Right lobe of liver (tissue), 6 donors: ENCODE measurements around the gene FADS3. TPM values are rescaled to one million over a fixed set of nuclear protein-coding genes. Genes with fewer than 3 reads are reported as not detected.

Experiments
- ATAC-seq, 4 donors: fragments of 200-7000 bp; cut with Tn5 transposase; one replicate each; pipeline ENCODE4 v1.9.1; 2020; ENCODE audit warnings: mild to moderate bottlenecking in 4 of 4, moderate library complexity in 4 of 4
- DNase-seq, 3 donors: peaks; one replicate each; pipeline ENCODE4 v3.0.0-alpha.2; 2020
- H3K27ac ChIP-seq, 3 donors: fragments of 200-600 bp; one replicate each; pipeline ENCODE4 v1.8.0; 2022
- H3K27me3 ChIP-seq, 2 donors: fragments of 200-600 bp; one replicate each; pipeline ENCODE4 v1.8.0; 2022
- H3K36me3 ChIP-seq, 4 donors: fragments of 200-600 bp; sonication (generic) in 1 of 4; one replicate each; pipeline versions ENCODE4 v1.5.1 to v1.8.0; 2017 to 2022; ENCODE audit warnings: control low read depth in 1 of 4
- H3K4me1 ChIP-seq, 4 donors: fragments of 200-600 bp; sonication (generic) in 1 of 4; one replicate each; pipeline versions ENCODE4 v1.5.1 to v1.8.0; 2017 to 2022; ENCODE audit warnings: control low read depth in 1 of 4
- H3K4me3 ChIP-seq, 3 donors: fragments of 200-600 bp; one replicate each; pipeline ENCODE4 v1.8.0; 2022
- H3K9me3 ChIP-seq, 4 donors: fragments of 200-600 bp; sonication (generic) in 1 of 4; one replicate each; pipeline versions ENCODE4 v1.5.1 to v1.8.0; 2017 to 2022; ENCODE audit warnings: control low read depth in 1 of 4
- POLR2A ChIP-seq: fragments of 450-650 bp; IDR thresholded peaks from one replicate; pipeline ENCODE4 v1.6.1; 2017; ENCODE audit warnings: antibody characterized with exemption, mild to moderate bottlenecking
- WGBS: methylation state at CpG from one replicate; pipeline ENCODE4 v1.1.6; 2018; ENCODE audit warnings: low coverage, low lambda C conversion rate; ENCODE audit not compliant: insufficient coverage; ENCODE audit errors: missing lambda C conversion rate; 5-methylcytosine and 5-hydroxymethylcytosine counted together
- intact Hi-C, 2 donors: fragments of 100-400 bp; cut with DNase I; formaldehyde crosslinking; loops; one replicate each; pipeline versions ENCODE4 v1.11.2 to v1.14.1; 2022
- total RNA-seq, 6 experiments: library from RNA; depleted of rRNA in 2 of 6; stranded (reverse); fragments of >200 nt in 2 of 6; fragmentation: NEBNext Ultra II Directional in 3 of 6; extraction: Animal tissue kit (Norgen Biotek cat#: 25700) in 3 of 6; gene quantifications; one replicate each; pipeline versions ENCODE4 v1.1.0 to v1.2.4, GENCODE V29; 2016 to 2023
- TF ChIP-seq, protein P1 (sequence below), 4 donors: fragments of 200-600 bp in 3 of 4; fragments of 450-650 bp in 1 of 4; IDR thresholded peaks; one replicate each; pipeline versions ENCODE4 v1.5.1 to v1.8.0; 2016 to 2022; ENCODE audit warnings: antibody characterized with exemption in 4 of 4, mild to moderate bottlenecking in 2 of 4
- donor health status: DM: no; HTN: yes; CAD: no.
- donor health status: DM: no; HTN: no; CAD: no.
- donor health status: DM: no; HTN: no; CAD: no.
- donor health status: DM: no; HTN: yes; CAD: no.
- donor health status: DM: no; HTN: yes; CAD: no.

The FADS3 gene
- total RNA-seq, 6 experiments from 2014 or later: 13.0 to 69.8 (median 22.7) TPM

GRCh38 chr11:61881397-61881796 lies 9.9 kb downstream of the FADS3 start:
- Histone ChIP-seq H3K9me3 (no peaks in the 10 kb centered on the region), H3K36me3 (no peaks in the 10 kb centered on the region), H3K4me3 (no peak overlapping the region), H3K4me1 (no peaks in the 10 kb centered on the region), H3K27me3 (no peaks in the 10 kb centered on the region), H3K27ac (no peak overlapping the region)
- no peak for TF ChIP-seq POLR2A
- TF ChIP-seq, protein P1, sequence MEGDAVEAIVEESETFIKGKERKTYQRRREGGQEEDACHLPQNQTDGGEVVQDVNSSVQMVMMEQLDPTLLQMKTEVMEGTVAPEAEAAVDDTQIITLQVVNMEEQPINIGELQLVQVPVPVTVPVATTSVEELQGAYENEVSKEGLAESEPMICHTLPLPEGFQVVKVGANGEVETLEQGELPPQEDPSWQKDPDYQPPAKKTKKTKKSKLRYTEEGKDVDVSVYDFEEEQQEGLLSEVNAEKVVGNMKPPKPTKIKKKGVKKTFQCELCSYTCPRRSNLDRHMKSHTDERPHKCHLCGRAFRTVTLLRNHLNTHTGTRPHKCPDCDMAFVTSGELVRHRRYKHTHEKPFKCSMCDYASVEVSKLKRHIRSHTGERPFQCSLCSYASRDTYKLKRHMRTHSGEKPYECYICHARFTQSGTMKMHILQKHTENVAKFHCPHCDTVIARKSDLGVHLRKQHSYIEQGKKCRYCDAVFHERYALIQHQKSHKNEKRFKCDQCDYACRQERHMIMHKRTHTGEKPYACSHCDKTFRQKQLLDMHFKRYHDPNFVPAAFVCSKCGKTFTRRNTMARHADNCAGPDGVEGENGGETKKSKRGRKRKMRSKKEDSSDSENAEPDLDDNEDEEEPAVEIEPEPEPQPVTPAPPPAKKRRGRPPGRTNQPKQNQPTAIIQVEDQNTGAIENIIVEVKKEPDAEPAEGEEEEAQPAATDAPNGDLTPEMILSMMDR (IDR thresholded peaks at IDR 0.05): no peak
- DNase-seq (no peak), ATAC-seq (no peak)
- WGBS: 71% methylated on average over 1 of the region's 3 CpGs
- intact Hi-C loops: loop anchor here in 1 of 2 donors (10.0 kb wide), 1 partner anchor 77 kb away; no protein-coding TSS in a partner anchor

DNA sequence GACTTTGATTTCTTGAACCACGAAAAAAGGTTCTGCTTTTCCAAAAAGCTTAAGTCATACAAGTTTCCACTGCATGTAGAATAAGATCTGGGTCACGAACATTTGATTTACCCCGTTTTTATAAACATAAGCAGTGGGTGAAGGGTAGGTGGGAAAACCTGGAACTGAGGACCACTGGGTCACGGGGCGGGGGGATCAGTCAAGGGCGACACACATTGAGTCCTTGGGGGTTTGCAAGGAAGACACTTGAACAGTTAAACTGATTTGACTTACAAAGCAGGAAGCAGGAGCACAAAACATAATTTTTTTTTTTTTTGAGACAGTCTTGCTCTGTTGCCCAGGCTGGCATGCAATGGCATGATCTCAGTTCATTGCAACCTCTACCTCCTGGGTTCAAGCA lies 10.9 kb downstream of the FADS3 start:
- no peaks in the 10 kb centered on the region for H3K36me3 ChIP-seq
- ATAC-seq (no peak), DNase-seq (no peak)
- TF ChIP-seq, protein P1 (IDR thresholded peaks at IDR 0.05): no peak
- TF ChIP-seq POLR2A: no peak
- intact Hi-C loops: loop anchor here in 1 of 2 donors (10.0 kb wide), 1 partner anchor 76 kb away; no protein-coding TSS in a partner anchor
- no peaks in the 10 kb centered on the region for H3K9me3 ChIP-seq
- WGBS: 72% methylated on average over 6 of the region's 6 CpGs
- no peaks in the 10 kb centered on the region for H3K4me1 ChIP-seq
- H3K4me3 ChIP-seq: no peak overlapping the region
- H3K27me3 ChIP-seq: no peaks in the 10 kb centered on the region
- no peak overlapping the region for H3K27ac ChIP-seq

- TF ChIP-seq POLR2A: no peak
- TF ChIP-seq, protein P1 (IDR thresholded peaks at IDR 0.05): no peak
- Histone ChIP-seq H3K9me3 (no peaks in the 10 kb centered on the region), H3K4me3 (no peak overlapping the region), H3K4me1 (no peaks in the 10 kb centered on the region), H3K27ac (no peak overlapping the region), H3K27me3 (no peaks in the 10 kb centered on the region), H3K36me3 (no peaks in the 10 kb centered on the region)
- DNase-seq (no peak), ATAC-seq (no peak)
- WGBS: 88% methylated on average over 8 of the region's 11 CpGs
- intact Hi-C loops: loop anchor here in 1 of 2 donors (10.0 kb wide), 1 partner anchor 75 kb away; no protein-coding TSS in a partner anchor
These were observed 11.3 kb downstream of the FADS3 start for GRCh38 chr11:61880031-61880430.

- Histone ChIP-seq H3K36me3 (no peaks in the 10 kb centered on the region), H3K4me1 (no peaks in the 10 kb centered on the region), H3K9me3 (no peaks in the 10 kb centered on the region), H3K27me3 (no peaks in the 10 kb centered on the region), H3K27ac (no peak overlapping the region), H3K4me3 (no peak overlapping the region)
- WGBS: 87% methylated on average over 5 of the region's 7 CpGs
- intact Hi-C loops: no loop called here
- DNase-seq (no peak), ATAC-seq (no peak)
- no peak for TF ChIP-seq POLR2A
- TF ChIP-seq, protein P1 (IDR thresholded peaks at IDR 0.05): no peak
These were observed 12.2 kb downstream of the FADS3 start for GRCh38 chr11:61879152-61879551.

DNA sequence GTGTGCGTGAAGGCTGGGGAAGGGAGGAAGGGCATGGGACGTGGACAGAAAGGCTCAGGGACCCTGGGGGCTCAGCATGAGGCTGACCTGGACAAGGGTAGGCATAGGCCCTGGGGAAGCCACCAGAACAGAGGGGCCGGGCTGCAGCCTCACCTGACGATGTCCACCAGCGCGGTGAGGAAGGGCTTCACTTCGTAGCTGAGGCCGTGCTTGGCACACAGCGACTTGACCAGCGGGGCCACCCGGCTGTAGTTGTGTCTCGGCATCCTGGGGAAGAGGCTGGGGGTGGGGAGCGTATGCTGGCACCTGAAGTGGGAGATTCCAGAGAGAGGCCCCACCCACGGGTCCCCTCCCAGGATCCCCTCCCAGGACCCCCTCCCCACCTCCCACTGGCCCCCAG lies 15.6 kb downstream of the FADS3 start:
- TF ChIP-seq, protein P1 (IDR thresholded peaks at IDR 0.05): no peak
- TF ChIP-seq POLR2A: no peak
- WGBS: no CpG with 5 or more reads among the region's 14 CpGs
- H3K9me3 ChIP-seq: no peaks in the 10 kb centered on the region
- intact Hi-C loops: no loop called here
- H3K4me3 ChIP-seq: no peak overlapping the region
- ATAC-seq (no peak), DNase-seq (no peak)
- no peak overlapping the region for H3K27ac ChIP-seq
- no peaks in the 10 kb centered on the region for H3K27me3 ChIP-seq
- no peaks in the 10 kb centered on the region for H3K36me3 ChIP-seq
- no peaks in the 10 kb centered on the region for H3K4me1 ChIP-seq
